DOHH2 (cell line): ENCODE results near the gene MYT1.

Experiments used
- H3F3A ChIP-seq: fragments of 200-600 bp; sonication (generic), shearing (Covaris generic); 2 replicates; pipeline ENCODE4 v1.6.0; 2016; ENCODE audit warnings: antibody characterized with exemption, mild to moderate bottlenecking; ENCODE audit not compliant: control insufficient read depth, insufficient read depth
- H3K27ac ChIP-seq: fragments of 200-600 bp; sonication (generic); 2 replicates; pipeline ENCODE4 v1.5.1; 2014; ENCODE audit warnings: low read depth, mild to moderate bottlenecking, low read length, moderate library complexity
- H3K27me3 ChIP-seq: fragments of 200-600 bp; sonication (generic); 2 replicates; pipeline ENCODE4 v1.6.1; 2014; ENCODE audit warnings: mild to moderate bottlenecking, low read length, mixed read lengths; ENCODE audit not compliant: control insufficient read depth
- H3K36me3 ChIP-seq: fragments of 200-600 bp; sonication (generic); 2 replicates; pipeline ENCODE4 v1.6.1; 2014; ENCODE audit warnings: mild to moderate bottlenecking, low read length, moderate library complexity, mixed read lengths; ENCODE audit not compliant: control insufficient read depth
- H3K4me1 ChIP-seq: fragments of 200-600 bp; sonication (generic); 2 replicates; pipeline ENCODE4 v1.6.1; 2014; ENCODE audit warnings: mild to moderate bottlenecking, low read length, mixed read lengths; ENCODE audit not compliant: control insufficient read depth
- H3K4me2 ChIP-seq: fragments of 200-600 bp; sonication (generic); 2 replicates; pipeline ENCODE4 v1.6.0; 2014; ENCODE audit warnings: mild to moderate bottlenecking, low read length, moderate library complexity
- H3K4me3 ChIP-seq: fragments of 200-600 bp; sonication (generic); 2 replicates; pipeline ENCODE4 v1.5.1; 2014; ENCODE audit warnings: mild to moderate bottlenecking, low read length, mixed read lengths
- H3K79me2 ChIP-seq: fragments of 200-600 bp; sonication (generic); 2 replicates; pipeline ENCODE4 v1.6.1; 2014; ENCODE audit warnings: mild to moderate bottlenecking, low read length, mixed read lengths; ENCODE audit not compliant: control insufficient read depth
- H3K9me2 ChIP-seq: fragments of 200-600 bp; sonication (generic); replicated peaks from 2 replicates; pipeline ENCODE4 v1.6.1; 2014; ENCODE audit warnings: mild to moderate bottlenecking, low read length, mixed read lengths; ENCODE audit not compliant: control insufficient read depth
- H3K9me3 ChIP-seq: fragments of 200-600 bp; sonication (generic); 2 replicates; pipeline ENCODE4 v1.6.1; 2014; ENCODE audit warnings: antibody characterized with exemption, low read length, mixed read lengths; ENCODE audit not compliant: control insufficient read depth, insufficient read depth
- H4K20me1 ChIP-seq: fragments of 200-600 bp; sonication (generic); 2 replicates; pipeline ENCODE4 v1.6.0; 2014; ENCODE audit warnings: low read depth, mild to moderate bottlenecking, antibody characterized with exemption, low read length, moderate library complexity; ENCODE audit not compliant: control insufficient read depth, insufficient read depth
- CTCF ChIP-seq: fragments of 200-600 bp; sonication (generic); IDR thresholded peaks from one replicate; pipeline ENCODE4 v1.5.1; 2014; ENCODE audit warnings: antibody characterized with exemption, mild to moderate bottlenecking, low read depth, low read length; ENCODE audit not compliant: poor library complexity, severe bottlenecking
- EZH2phosphoT487 ChIP-seq: fragments of 200-600 bp; sonication (generic); IDR thresholded peaks from 2 replicates; pipeline ENCODE4 v1.6.1; 2017; ENCODE audit warnings: borderline replicate concordance, mild to moderate bottlenecking, antibody characterized with exemption, low read length, moderate library complexity, mixed read lengths

The MYT1 gene

GRCh38 chr20:64271636-64272035 is 107.4 kb downstream of the MYT1 start:
- H3K9me2 ChIP-seq: no peaks in the 10 kb centered on the region
- H3K27me3 ChIP-seq: no peaks in the 10 kb centered on the region
- H3K9me3 ChIP-seq: peaks cover 3% of the 10 kb centered on the region; the same call in 1 of the 2 replicates
- no peak overlapping the region for H3K27ac ChIP-seq
- peaks cover 6% of the 10 kb centered on the region; the same call in 1 of the 2 replicates for H3K79me2 ChIP-seq
- no peak overlapping the region for H3K4me2 ChIP-seq
- H3K36me3 ChIP-seq: peaks cover 48% of the 10 kb centered on the region
- H3F3A ChIP-seq: no peaks in the 10 kb centered on the region; the same call in 1 of the 2 replicates
- H4K20me1 ChIP-seq: no peaks in the 10 kb centered on the region
- no peak for TF ChIP-seq EZH2phosphoT487
- no peak for TF ChIP-seq CTCF
- no peak overlapping the region for H3K4me3 ChIP-seq
- H3K4me1 ChIP-seq: no peaks in the 10 kb centered on the region

GRCh38 chr20:64273109-64273508 is 108.9 kb downstream of the MYT1 start:
- Histone ChIP-seq H3K79me2 (peaks cover 6% of the 10 kb centered on the region; the same call in 1 of the 2 replicates), H3K4me2 (no peak overlapping the region), H4K20me1 (no peaks in the 10 kb centered on the region), H3K9me3 (peaks cover 3% of the 10 kb centered on the region; the same call in 1 of the 2 replicates), H3K27me3 (no peaks in the 10 kb centered on the region), H3F3A (no peaks in the 10 kb centered on the region; the same call in 1 of the 2 replicates), H3K4me3 (no peak overlapping the region), H3K4me1 (no peaks in the 10 kb centered on the region), H3K9me2 (no peaks in the 10 kb centered on the region), H3K36me3 (peaks cover 36% of the 10 kb centered on the region), H3K27ac (no peak overlapping the region)
- TF ChIP-seq EZH2phosphoT487: no peak
- no peak for TF ChIP-seq CTCF

GRCh38 chr20:64276817-64277216 is 112.6 kb downstream of the MYT1 start:
- H3K36me3 ChIP-seq: peaks cover 16% of the 10 kb centered on the region
- H3F3A ChIP-seq: no peaks in the 10 kb centered on the region; the same call in 1 of the 2 replicates
- TF ChIP-seq CTCF (no peak), EZH2phosphoT487 (no peak)
- no peaks in the 10 kb centered on the region for H3K4me1 ChIP-seq
- no peaks in the 10 kb centered on the region for H3K9me2 ChIP-seq
- no peak overlapping the region for H3K4me2 ChIP-seq
- no peaks in the 10 kb centered on the region for H3K79me2 ChIP-seq
- no peaks in the 10 kb centered on the region for H3K27me3 ChIP-seq
- peaks cover 4% of the 10 kb centered on the region; the same call in 1 of the 2 replicates for H3K9me3 ChIP-seq
- no peaks in the 10 kb centered on the region for H4K20me1 ChIP-seq
- no peak overlapping the region for H3K4me3 ChIP-seq
- H3K27ac ChIP-seq: no peak overlapping the region
